Natural killer cell treated with Interleukin-12 subunit alpha and Interleukin-12 subunit beta and Interleukin-15 and Interleukin-18, amount 100 ng/mL, for 72 hours (primary cell): ENCODE measurements around the gene KLHL29. TPM values are rescaled to one million over a fixed set of nuclear protein-coding genes. Genes with fewer than 3 reads are reported as not detected.
A peak's percentile ranks its signal among the peaks of the same experiment; 100 is the strongest.

Experiments
- ATAC-seq, 2 donors: fragments of 150-1000 bp; cut with Tn5 transposase in 1 of 2; sonication (Bioruptor Pico), chemical (Tn5 transposase) in 1 of 2; 2 replicates each; pipeline ENCODE4 v1.10.0; 2021
- DNase-seq: peaks from one replicate; pipeline ENCODE4 v3.0.0; 2022; ENCODE audit warnings: low spot score
- H3K27ac Mint-ChIP-seq, 2 donors: 1 replicate in 1 of 2; 2 replicates in 1 of 2; pipeline ENCODE4 v1.8.0; 2022; ENCODE audit warnings: mixed read lengths in 2 of 2, mild to moderate bottlenecking in 1 of 2, moderate library complexity in 1 of 2
- H3K27me3 Mint-ChIP-seq, 2 donors: 1 replicate in 1 of 2; 2 replicates in 1 of 2; pipeline ENCODE4 v1.8.0; 2022; ENCODE audit warnings: mixed read lengths in 2 of 2
- H3K36me3 Mint-ChIP-seq: one replicate; pipeline ENCODE4 v1.8.0; 2022; ENCODE audit warnings: mixed read lengths
- H3K4me1 Mint-ChIP-seq, 2 donors: 1 replicate in 1 of 2; 2 replicates in 1 of 2; pipeline ENCODE4 v1.8.0; 2022; ENCODE audit warnings: low read depth in 2 of 2, mixed read lengths in 2 of 2, mild to moderate bottlenecking in 1 of 2
- H3K4me3 Mint-ChIP-seq: one replicate; pipeline ENCODE4 v1.8.0; 2022; ENCODE audit warnings: mixed read lengths
- H3K9me3 Mint-ChIP-seq: 2 replicates; pipeline ENCODE4 v1.8.0; 2022; ENCODE audit warnings: mixed read lengths
- total RNA-seq, 2 donors: library from RNA; stranded (reverse); gene quantifications; one replicate each; pipeline ENCODE4 v1.2.3, GENCODE V29; 2022

KLHL29 gene
- total RNA-seq, 2 donors from 2014 or later = 0.11 to 0.12 TPM

- H3K4me1 Mint-ChIP-seq = peaks cover 0 to 2% of the 10 kb centered on the region in 2 donors
- no peaks in the 10 kb centered on the region for H3K9me3 Mint-ChIP-seq
- H3K27ac Mint-ChIP-seq = no peak overlapping the region
- no peaks in the 10 kb centered on the region for H3K36me3 Mint-ChIP-seq
- H3K4me3 Mint-ChIP-seq = no peak overlapping the region
- no peaks in the 10 kb centered on the region for H3K27me3 Mint-ChIP-seq
- no peak for ATAC-seq
- DNase-seq = no peak
These were observed 260.3 kb downstream of the KLHL29 start for GRCh38 chr2:23645230-23645808.

- DNase-seq (no peak), ATAC-seq (no peak)
- Mint-ChIP-seq H3K36me3 (no peaks in the 10 kb centered on the region), H3K27me3 (no peaks in the 10 kb centered on the region), H3K4me3 (no peak overlapping the region), H3K9me3 (no peaks in the 10 kb centered on the region), H3K4me1 (peaks cover 0 to 2% of the 10 kb centered on the region in 2 donors), H3K27ac (no peak overlapping the region)
These were observed 262.6 kb downstream of the KLHL29 start for GRCh38 chr2:23647563-23647962.

GRCh38 chr2:23649303-23649702 lies 264.3 kb downstream of the KLHL29 start:
- Mint-ChIP-seq H3K4me1 (peaks cover 0 to 2% of the 10 kb centered on the region in 2 donors), H3K27ac (no peak overlapping the region), H3K36me3 (no peaks in the 10 kb centered on the region), H3K9me3 (no peaks in the 10 kb centered on the region), H3K4me3 (no peak overlapping the region), H3K27me3 (no peaks in the 10 kb centered on the region)
- ATAC-seq (peak in 1 of 2 donors; percentile 5), DNase-seq (no peak)

- ATAC-seq (peak in 1 of 2 donors; percentile 36), DNase-seq (no peak)
- H3K27ac Mint-ChIP-seq = no peak overlapping the region
- no peaks in the 10 kb centered on the region for H3K36me3 Mint-ChIP-seq
- peaks cover 0 to 2% of the 10 kb centered on the region in 2 donors for H3K4me1 Mint-ChIP-seq
- no peaks in the 10 kb centered on the region for H3K9me3 Mint-ChIP-seq
- H3K27me3 Mint-ChIP-seq = no peaks in the 10 kb centered on the region
- H3K4me3 Mint-ChIP-seq = no peak overlapping the region
These were observed 264.8 kb downstream of the KLHL29 start for GRCh38 chr2:23649819-23650218.

GRCh38 chr2:23651187-23652080 lies 266.5 kb downstream of the KLHL29 start:
- H3K4me1 Mint-ChIP-seq = peaks cover 0 to 2% of the 10 kb centered on the region in 2 donors
- no peaks in the 10 kb centered on the region for H3K27me3 Mint-ChIP-seq
- no peak overlapping the region for H3K4me3 Mint-ChIP-seq
- H3K27ac Mint-ChIP-seq = no peak overlapping the region
- H3K9me3 Mint-ChIP-seq = no peaks in the 10 kb centered on the region
- ATAC-seq = no peak
- H3K36me3 Mint-ChIP-seq = no peaks in the 10 kb centered on the region
- no peak for DNase-seq

- Mint-ChIP-seq H3K27ac (no peak overlapping the region), H3K9me3 (no peaks in the 10 kb centered on the region), H3K36me3 (no peaks in the 10 kb centered on the region), H3K4me1 (peaks cover 0 to 2% of the 10 kb centered on the region in 2 donors), H3K4me3 (no peak overlapping the region), H3K27me3 (no peaks in the 10 kb centered on the region)
- ATAC-seq (no peak), DNase-seq (no peak)
These were observed 268.3 kb downstream of the KLHL29 start for GRCh38 chr2:23653326-23653725.

- no peaks in the 10 kb centered on the region for H3K27me3 Mint-ChIP-seq
- ATAC-seq (no peak), DNase-seq (no peak)
- no peak overlapping the region for H3K27ac Mint-ChIP-seq
- no peak overlapping the region for H3K4me3 Mint-ChIP-seq
- no peaks in the 10 kb centered on the region for H3K36me3 Mint-ChIP-seq
- peaks cover 0 to 12% of the 10 kb centered on the region in 2 donors for H3K4me1 Mint-ChIP-seq
- H3K9me3 Mint-ChIP-seq = no peaks in the 10 kb centered on the region
These were observed 269.8 kb downstream of the KLHL29 start for GRCh38 chr2:23654756-23655155.

GRCh38 chr2:23655934-23656596 lies 271.1 kb downstream of the KLHL29 start:
- no peak for DNase-seq
- H3K4me1 Mint-ChIP-seq = peaks cover 0 to 13% of the 10 kb centered on the region in 2 donors

GRCh38 chr2:23656597-23656973 lies 271.6 kb downstream of the KLHL29 start:
- Mint-ChIP-seq H3K27me3 (peaks cover 0 to 2% of the 10 kb centered on the region in 2 donors), H3K4me3 (no peak overlapping the region), H3K4me1 (peaks cover 0 to 13% of the 10 kb centered on the region in 2 donors), H3K36me3 (no peaks in the 10 kb centered on the region), H3K9me3 (no peaks in the 10 kb centered on the region), H3K27ac (no peak overlapping the region)
- DNase-seq (no peak), ATAC-seq (no peak)

More at GRCh38 chr2:23655934-23656596, 271.1 kb downstream of the KLHL29 start:
- H3K9me3 Mint-ChIP-seq = no peaks in the 10 kb centered on the region
- peaks cover 0 to 2% of the 10 kb centered on the region in 2 donors for H3K27me3 Mint-ChIP-seq
- H3K27ac Mint-ChIP-seq = no peak overlapping the region
- ATAC-seq = no peak
- H3K36me3 Mint-ChIP-seq = no peaks in the 10 kb centered on the region
- no peak overlapping the region for H3K4me3 Mint-ChIP-seq

- Mint-ChIP-seq H3K27ac (no peak overlapping the region), H3K4me3 (no peak overlapping the region), H3K9me3 (no peaks in the 10 kb centered on the region), H3K4me1 (peaks cover 0 to 13% of the 10 kb centered on the region in 2 donors), H3K36me3 (no peaks in the 10 kb centered on the region), H3K27me3 (peaks cover 0 to 6% of the 10 kb centered on the region in 2 donors)
- no peak for DNase-seq
- no peak for ATAC-seq
These were observed 272.4 kb downstream of the KLHL29 start for GRCh38 chr2:23657371-23657770.

GRCh38 chr2:23657934-23658333 lies 273.0 kb downstream of the KLHL29 start:
- DNase-seq (no peak), ATAC-seq (no peak)
- no peaks in the 10 kb centered on the region for H3K9me3 Mint-ChIP-seq
- H3K36me3 Mint-ChIP-seq = no peaks in the 10 kb centered on the region
- H3K27ac Mint-ChIP-seq = no peak overlapping the region
- H3K4me3 Mint-ChIP-seq = no peak overlapping the region
- peaks cover 0 to 13% of the 10 kb centered on the region in 2 donors for H3K4me1 Mint-ChIP-seq
- H3K27me3 Mint-ChIP-seq = peaks cover 0 to 6% of the 10 kb centered on the region in 2 donors

- peak overlapping the region in 1 of 2 donors; percentile 67 for H3K27ac Mint-ChIP-seq
- ATAC-seq (peak; percentile 56 to 74), DNase-seq (peak; percentile 69)
- H3K4me3 Mint-ChIP-seq = no peak overlapping the region
- H3K4me1 Mint-ChIP-seq = peaks cover 0 to 13% of the 10 kb centered on the region in 2 donors
- peaks cover 2 to 8% of the 10 kb centered on the region in 2 donors for H3K27me3 Mint-ChIP-seq
- H3K36me3 Mint-ChIP-seq = no peaks in the 10 kb centered on the region
- H3K9me3 Mint-ChIP-seq = no peaks in the 10 kb centered on the region
These were observed 273.5 kb downstream of the KLHL29 start for GRCh38 chr2:23658466-23658942.

GRCh38 chr2:23659328-23659727 lies 274.3 kb downstream of the KLHL29 start:
- Mint-ChIP-seq H3K27ac (peak overlapping the region in 1 of 2 donors; percentile 67), H3K9me3 (no peaks in the 10 kb centered on the region), H3K4me3 (no peak overlapping the region), H3K27me3 (peaks cover 8 to 13% of the 10 kb centered on the region in 2 donors), H3K4me1 (peaks cover 0 to 13% of the 10 kb centered on the region in 2 donors), H3K36me3 (no peaks in the 10 kb centered on the region)
- DNase-seq (no peak), ATAC-seq (no peak)
